NCI-H2029 treated with DMSO at 0.1 percent for 48 hours (cell line): ENCODE results near the gene PTPRS.

Source experiments
- DNase-seq: peaks from one replicate; lab custom pipeline; 2025; lab: John Stamatoyannopoulos, UW

PTPRS gene

GRCh38 chr19:5355076-5355475 is 14.5 kb upstream of the PTPRS start:
- no peak for DNase-seq

- no peak for DNase-seq
Measured at GRCh38 chr19:5354403-5354802, 13.8 kb upstream of the PTPRS start.

DNA sequence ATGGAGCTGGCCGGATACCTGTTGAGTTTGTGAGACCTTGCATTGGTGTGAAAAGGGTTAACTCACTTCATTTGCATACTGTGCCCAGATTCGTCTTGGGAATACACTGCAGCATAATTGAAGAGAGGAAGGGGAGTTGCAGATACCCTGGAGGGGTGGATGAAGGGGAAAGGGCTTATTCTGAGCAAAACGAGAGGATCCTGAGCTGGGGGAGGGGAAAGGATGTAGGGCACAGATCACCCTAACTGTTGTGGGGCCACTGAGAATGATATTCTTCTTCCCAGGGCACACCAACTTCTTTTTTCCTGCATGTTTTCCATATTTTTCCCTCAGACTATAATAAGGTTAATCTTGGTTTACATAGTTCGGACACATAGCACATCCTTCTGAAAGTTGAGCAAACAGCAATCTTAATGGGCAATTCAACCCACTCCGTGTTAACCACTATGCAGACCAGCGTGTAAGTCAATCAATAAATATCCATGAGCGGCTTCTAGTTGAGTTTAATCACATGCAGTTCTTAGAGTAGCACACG is 11.7 kb upstream of the PTPRS start:
- no peak for DNase-seq

- no peak for DNase-seq
Measured at GRCh38 chr19:5351731-5352228, 11.2 kb upstream of the PTPRS start.

GRCh38 chr19:5349041-5349440 is 8.4 kb upstream of the PTPRS start:
- DNase-seq = no peak

DNA sequence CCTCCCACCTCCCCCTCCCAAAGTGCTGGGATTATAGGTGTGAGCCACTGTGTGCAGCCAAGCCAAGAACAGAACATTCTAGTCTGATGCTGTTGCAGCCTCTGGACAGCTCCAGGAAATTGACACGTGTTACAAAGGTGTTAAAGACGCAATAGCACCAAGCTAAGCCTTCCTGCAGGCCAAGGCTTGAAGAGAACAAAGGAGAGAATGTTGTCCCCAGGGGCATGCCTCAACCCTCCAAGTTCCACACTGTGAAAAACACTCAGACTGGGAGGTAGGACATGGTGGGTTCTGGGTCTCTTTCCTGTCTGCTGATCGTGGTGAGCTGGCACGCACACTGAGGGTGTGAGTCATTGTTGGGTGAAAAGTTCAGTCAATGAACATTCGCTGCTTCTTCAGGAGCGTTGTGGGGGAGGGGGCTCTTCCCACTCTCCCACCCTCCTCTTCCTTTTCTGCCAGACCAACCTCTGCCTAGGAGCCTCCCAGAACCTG is 5.3 kb upstream of the PTPRS start:
- no peak for DNase-seq

DNA sequence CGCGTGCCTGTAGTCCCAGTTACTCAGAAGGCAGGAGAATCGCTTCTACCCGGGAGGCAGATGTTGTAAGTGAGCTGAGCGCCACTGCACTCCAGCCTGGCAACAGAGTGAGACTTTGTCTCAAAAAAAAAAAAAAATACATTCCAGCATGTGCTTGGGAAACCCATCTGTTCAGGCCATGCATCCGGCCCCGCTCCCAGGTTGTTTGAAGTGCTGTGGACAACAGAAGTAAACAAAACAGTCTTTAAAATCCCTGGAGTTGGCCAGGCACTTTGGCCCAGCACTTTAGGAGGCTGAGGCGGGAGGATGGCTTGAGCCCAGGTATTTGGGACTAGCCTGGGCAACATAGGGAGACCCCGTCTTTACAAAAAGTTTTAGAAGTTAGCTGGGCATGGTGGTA is 3.2 kb upstream of the PTPRS start:
- DNase-seq = no peak

DNA sequence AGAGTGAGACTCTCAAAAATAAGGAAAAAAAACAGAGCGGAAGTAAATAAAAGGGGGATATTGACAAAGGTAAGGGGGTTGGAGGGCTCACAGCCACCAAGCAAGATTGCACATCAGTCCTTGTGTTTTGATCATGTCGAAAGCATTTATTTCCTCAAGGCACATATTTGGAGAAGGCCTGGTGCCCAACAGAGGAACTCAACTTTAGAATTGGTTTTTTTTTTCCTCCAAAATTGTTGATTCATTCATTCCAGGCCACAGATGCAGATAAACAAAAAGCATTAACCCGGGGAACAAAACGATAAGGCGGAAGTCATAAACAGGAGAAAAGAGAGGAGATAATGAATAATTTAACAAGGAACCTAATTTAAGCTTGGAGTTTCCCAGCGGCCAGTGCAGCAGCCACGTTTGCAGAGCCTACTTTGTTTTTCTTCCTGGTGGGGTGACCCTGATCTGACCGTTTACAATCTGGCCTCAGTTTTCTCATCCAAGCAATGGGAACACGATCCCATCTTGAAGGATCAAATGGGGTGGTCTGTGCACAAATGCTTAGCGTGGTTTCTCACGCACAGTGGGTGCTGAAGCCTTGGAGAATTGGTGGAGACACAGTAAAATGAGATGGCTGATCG is 2.1 kb upstream of the PTPRS start:
- DNase-seq = no peak

DNA sequence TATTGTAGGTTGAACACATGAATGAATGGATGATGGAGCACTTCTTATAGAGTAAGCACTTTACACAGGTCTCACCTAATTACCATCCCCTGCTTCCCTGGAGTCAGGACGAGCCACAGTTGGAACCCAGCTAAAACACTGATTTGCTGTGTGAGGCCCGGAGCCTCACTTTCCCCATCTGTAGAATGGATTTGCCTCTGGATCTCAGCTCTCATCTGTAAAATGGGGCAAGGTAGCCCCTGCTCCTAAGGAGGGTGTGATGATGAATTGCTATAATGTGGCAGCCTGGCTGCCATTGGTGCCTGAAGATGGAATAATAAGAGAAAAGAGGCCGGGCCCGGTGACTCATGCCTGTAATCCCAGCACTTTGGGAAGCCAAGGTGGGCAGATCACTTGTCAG is 1.4 kb upstream of the PTPRS start:
- no peak for DNase-seq

DNA sequence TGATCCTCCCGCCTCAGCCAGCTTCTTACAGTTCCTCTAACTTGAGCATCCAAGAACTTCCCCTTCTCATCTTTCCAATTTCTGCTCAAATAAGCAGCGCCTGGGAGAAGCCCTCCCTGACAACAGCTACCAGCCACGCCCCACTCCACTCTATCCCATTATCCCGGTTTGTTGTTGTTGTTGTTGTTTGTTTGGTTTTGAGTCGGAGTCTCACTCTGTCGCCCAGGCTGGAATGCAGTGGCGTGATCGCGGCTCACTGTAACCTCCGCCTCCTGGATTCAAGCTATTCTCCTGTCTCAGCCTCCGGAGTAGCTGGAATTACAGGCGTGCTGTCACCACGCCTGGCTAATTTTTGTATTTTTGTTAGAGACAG is 822 bp upstream of the PTPRS start:
- no peak for DNase-seq

GRCh38 chr19:5339950-5340636 is 519 bp downstream of the PTPRS start:
- DNase-seq = no peak

GRCh38 chr19:5339198-5339949 is 1.2 kb downstream of the PTPRS start:
- no peak for DNase-seq

GRCh38 chr19:5338656-5339197 is 1.9 kb downstream of the PTPRS start:
- no peak for DNase-seq

GRCh38 chr19:5337708-5338655 is 2.6 kb downstream of the PTPRS start:
- no peak for DNase-seq

- DNase-seq = no peak
Measured at GRCh38 chr19:5337126-5337525, 3.5 kb downstream of the PTPRS start.

DNA sequence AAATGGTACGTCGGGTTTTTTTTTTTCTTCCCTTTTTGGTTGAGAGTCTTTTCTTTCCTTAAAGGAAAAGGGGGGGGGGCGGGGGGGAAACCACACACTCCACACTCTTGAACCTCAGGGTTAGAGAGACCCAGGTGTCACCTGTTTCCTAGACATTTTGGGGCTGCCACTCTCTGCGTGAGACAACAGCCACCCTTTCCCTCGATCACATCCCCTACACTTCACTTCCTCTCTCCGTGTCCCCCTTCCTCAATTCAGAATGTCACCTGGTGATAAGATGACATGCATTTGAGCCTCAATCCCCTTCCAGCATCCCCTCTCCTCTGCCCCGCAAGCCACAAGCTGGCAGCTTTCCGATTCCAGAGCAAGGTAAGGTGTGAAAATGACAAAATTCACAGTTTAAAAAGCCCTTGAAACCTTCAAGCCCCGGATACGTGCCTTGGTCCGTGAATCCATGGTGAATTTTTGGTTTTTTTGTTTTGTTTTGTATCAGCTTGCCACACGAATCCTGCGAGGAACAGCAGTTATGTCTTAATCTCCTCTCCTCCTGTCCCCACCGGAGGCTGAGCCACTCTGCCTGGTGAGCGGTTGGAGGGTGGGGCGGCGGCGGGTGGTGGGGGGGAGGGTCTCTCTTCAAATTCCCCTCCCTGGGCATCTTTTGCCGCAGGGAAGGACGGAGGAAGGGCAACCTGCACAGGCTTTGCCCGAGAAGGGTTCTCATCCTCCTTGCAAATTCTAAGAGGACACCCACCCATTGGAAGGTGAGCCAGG is 4.2 kb downstream of the PTPRS start:
- DNase-seq = no peak

DNA sequence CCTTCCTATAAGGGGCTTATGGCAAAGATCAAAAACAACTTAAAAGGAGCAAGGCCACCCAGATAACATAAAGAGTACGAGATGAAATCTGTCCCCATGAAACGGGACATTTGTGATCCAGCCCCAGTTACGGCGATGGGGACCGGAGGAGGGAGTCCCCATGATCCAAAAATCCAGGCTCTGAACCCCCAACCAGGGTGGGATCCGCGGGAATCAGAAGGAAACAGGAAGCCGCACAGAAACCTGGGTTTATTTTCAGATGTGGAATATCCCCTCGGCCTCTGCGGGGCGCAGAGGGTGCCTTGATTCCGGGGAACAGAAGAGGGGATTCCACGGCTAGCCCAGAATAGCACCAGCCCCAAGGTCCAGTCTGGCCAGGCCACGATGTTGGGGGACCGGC is 5.0 kb downstream of the PTPRS start:
- DNase-seq = no peak

DNA sequence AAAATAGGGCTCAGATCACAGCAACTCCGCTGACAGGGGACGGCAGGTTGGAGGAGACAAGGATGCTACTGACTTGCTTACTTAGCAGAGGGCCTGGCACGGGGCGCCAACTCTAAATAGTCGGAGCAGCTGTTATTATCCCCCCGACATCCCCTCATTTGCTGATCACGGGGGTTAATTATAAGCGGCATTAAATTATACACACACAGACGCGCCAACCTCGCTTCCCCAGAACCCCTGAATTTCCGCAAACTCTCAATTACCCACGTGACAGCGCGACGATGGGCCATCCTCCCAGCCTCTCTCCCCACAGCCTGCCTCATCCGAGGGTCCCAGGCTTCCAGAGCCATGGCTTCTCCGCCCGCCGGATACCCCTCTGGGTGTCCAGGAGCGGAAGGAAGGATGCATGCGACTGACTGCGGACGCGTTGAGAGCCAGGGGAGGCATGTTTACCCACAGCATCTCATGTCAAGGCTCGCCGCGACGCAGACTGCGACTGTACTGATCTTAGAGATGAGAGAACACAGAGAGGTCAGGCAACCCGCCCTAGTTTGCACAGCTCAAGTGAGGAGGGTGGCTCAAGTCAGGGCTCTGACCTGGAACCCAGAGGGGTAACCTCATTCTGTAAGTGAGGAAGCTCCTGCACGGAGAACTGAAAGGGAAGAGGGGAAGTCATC is 5.7 kb downstream of the PTPRS start:
- no peak for DNase-seq

DNA sequence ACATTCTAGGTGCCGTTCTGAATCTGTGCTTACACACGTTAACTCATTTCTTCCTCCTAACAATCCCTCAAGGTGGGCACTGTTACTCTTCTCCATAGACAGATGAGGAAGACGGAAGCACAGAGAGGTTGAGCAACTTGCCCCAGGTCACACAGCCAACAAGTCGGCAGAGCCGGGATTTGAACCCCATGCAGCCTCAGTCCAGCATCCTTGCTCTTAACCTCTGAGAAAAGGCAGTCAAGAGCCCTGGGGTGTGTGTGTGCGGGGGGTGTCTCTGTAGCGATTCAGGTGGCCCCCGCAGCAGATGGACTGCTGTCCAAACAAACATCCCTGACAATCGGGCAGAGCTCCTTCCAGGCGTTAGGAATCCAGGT is 6.3 kb downstream of the PTPRS start:
- DNase-seq = no peak
